GM19035 (cell line): ENCODE measurements around the gene SEMA4C.
"Not testable (repeated sequence)": the region's sequence is repeated elsewhere in the genome, so short reads cannot be mapped to it uniquely, and the experiment has no call there.

Source experiments
- ATAC-seq: cut with Tn5 transposase; IDR thresholded peaks from one replicate; pipeline ENCODE4 v1.9.1; 2021; ENCODE audit not compliant: unreplicated experiment

Gene SEMA4C

DNA sequence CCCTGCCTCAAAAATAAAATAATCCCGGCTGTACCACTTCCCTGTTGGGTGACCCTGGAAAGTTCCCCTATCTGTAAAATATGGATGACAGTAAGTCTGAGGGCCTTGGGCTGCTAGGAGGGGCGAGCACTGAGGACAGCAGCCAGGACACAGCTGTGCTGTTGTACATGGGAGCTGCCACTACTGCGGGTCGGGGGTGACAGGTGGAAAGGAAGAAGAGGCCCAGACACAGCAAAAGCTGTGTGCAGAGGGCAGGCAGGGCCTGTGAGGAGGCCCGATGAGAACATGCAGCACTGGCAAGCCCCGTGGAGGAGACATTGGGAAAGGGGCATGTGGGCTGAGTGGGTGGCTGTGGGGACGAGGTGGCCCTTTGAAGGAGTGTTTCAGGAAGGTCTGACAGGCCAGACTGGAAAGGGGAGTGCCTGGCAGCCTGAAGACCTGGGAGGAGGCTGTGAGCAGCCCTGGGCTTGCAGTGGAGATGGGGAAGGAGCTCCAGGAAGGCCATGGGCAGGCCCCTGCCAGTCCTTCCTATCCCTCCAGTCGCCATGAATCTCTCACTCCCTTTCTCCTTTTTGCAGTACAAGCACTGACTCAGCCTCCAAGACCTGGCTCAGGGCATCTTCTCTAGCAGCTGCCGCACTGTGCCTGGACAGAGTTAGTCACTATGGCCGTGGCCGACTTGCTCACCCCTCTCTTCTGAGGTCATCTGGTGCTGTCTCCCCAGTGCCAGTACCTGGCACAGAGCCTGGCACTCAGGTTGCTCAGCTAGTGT is 28.9 kb upstream of the SEMA4C start:
- ATAC-seq = no peak

DNA sequence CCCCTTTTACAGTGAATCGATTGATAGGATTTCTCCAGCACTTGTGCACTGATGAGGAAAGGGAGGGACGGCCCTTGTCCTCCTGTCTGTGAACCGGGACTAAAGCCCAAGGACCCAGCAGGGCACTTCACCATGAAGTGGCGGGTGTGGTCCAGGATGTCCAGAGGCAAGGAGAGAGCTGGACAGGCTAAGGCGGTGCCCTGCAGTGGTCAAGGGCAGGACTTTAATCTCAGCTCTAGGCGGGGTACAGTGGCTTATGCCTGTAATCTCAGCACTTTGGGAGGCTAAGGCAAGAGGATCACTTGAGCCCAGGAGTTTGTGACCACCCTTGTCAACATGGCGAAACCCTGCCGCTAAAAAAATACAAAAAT is 28.2 kb upstream of the SEMA4C start:
- no peak for ATAC-seq

DNA sequence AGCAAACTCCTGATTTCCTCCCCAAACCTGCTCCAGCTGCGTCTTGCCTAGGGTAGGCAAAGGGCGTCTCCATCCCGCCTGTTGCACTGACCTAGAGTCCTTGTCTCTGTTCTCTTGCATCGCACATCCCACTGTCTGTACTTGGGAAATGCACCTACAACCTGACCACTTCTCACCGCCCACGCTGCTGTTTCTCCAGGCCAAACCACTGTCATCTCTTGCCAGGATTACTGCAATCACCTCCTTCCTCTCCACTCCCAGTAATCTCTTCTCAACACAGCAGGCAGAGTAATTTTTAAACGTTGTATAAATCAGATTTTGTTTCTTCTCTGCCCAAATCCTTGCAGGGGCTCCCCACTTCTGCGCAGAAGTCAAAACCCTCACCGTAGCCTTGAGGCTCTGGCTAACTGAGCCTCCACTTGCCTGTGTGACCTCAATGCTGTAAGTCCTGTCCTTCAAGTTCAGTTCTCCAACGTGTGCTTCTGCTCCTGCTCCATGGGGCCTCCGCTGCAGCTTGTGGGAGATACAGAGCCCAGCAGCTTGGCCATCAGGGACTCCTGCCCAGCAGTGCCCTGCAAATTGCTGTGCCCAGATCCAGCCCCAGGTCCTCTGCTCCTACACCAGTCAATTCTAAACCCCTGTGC is 27.7 kb upstream of the SEMA4C start:
- ATAC-seq = no peak

- no peak for ATAC-seq
Measured at GRCh38 chr2:96895746-96896651, 26.1 kb upstream of the SEMA4C start.

DNA sequence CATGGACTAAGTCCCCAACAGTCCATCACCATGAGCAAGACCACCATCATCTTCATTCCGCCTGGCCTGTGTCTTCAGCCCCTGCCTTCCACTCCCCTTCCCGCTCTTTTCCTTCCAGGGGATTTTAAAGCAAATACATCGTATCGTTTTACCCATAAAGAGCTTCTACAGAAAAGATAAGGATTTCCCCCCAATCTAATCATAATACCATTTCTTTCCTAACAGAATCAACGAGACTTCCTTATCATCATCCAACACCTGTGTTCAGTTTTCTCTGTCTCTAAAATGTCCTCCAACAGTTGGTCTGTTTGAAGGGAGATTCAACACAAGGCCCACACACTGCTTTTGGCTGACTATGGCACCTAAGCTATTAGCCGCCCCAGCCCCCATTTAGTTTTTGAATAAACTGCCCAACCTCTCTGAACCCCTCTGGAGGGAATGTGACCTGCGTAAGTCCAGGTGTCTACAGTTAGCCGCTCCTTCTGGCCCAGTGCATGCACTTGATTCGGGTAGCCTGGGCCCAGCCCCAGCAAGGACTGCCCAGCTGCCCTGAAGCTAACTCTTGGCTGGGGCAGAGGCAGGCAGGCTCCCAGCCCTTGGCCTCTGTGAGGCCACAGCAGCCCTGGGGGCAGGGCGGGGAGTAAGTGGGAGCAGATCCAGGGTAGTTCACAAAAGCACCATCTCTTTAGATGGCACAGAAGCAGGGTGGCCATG is 25.3 kb upstream of the SEMA4C start:
- no peak for ATAC-seq

DNA sequence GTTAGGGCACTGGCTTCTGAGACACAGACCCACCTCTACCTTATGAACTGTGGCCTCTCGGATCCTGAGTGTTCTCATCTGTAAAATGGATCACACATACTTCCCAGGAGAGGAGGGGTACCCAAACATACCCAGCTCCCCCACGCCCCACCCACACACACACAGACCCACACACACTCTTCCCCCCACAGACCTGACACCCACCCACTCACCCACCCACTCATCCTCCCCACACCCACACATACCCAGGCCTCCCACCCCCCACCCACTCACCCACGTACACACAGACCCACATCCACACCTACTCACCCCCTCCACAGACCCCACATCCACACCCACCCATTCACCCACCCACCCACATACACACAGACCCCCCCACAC is 24.3 kb upstream of the SEMA4C start:
- ATAC-seq = no peak

- ATAC-seq = no peak
Measured at GRCh38 chr2:96893289-96894150, 23.6 kb upstream of the SEMA4C start.

DNA sequence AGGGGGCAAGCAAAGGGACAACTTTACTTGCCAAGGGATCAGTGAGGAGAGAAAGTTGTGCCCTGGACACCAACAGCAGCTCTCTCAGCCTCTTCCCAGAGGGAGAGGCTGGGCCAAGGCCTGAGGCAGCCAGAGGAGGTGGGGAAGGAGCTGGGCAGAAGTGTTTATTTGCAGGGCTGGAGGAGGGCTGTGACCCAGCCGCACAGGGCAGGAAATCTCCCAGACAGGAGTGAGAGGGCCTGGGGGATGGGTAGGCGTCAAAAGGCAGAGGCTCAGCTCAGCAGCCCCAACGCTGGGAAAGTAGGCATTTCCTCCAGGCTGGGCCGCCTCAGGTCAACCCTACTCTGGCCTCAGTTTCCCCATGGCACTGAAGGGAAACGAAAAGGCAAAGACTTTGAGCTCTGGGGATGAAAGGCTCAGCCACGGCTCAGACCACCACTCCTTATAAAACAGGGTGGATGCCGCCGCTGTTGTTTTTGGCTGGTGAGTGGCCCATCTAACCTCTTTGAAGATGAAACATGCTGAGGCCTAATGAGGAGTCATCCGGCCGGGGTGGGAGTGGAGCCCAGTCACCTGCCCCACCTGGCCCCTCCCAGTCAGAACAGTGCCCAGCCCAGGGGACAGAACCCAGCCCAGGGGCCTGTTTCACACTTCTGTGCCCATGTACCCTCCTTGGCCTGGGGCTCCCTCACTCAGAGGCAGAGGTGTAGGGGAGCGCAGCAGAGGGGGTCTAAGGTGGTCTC is 21.9 kb upstream of the SEMA4C start:
- ATAC-seq = no peak

DNA sequence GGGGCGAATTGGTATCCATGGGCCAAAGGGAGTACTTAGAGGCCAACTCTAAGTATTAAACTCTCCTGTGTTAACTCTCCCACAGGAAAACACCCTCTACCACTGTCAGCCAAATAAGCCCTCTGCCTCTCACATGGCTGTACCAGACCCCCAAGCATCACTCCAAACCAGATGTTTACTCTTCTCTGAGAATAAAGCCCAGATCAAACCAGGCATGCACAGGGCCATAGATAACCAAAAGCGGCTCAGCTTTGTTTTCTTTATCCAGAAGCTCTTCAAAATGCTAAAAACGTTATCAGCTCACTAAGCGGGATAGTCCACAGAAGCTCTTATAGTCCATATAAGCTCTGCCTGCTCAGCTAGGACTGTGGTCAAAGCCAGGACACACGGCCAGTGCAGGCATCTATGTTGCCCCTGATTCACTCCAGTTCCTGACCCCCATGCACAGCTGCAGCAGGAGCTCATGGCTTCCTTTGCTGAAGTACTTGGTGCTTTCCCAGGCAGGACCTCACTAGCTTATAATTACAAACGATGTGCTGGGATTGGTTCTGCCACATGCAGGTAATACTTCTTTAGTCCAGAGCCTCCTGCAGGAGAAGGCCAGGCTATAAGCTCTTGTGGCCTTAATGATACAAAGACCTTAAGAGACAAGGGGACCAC is 21.0 kb upstream of the SEMA4C start:
- no peak for ATAC-seq

- ATAC-seq = no peak
Measured at GRCh38 chr2:96890252-96890651, 20.4 kb upstream of the SEMA4C start.

DNA sequence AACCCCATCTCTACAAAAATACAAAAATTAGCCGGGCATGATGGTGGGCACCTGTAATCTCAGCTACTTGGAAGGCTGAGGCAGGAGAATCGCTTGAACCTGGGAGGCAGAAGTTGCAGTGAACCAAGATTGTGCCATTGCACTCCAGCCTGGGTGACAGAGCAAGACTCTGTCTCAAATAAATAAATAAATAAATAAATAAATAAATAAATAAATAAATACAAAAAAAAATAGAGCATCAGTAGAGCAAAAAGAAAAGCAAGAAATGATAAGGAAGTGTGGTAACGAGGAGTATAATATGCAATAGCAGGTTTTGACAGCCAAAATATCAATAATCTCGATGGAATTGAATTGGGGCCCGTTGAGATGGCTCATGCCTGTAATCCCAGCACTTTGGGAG is 19.6 kb upstream of the SEMA4C start:
- not testable (repeated sequence) for ATAC-seq

GRCh38 chr2:96888072-96889011 is 18.5 kb upstream of the SEMA4C start:
- ATAC-seq = no peak

GRCh38 chr2:96887493-96888012 is 17.7 kb upstream of the SEMA4C start:
- no peak for ATAC-seq

GRCh38 chr2:96885432-96886347 is 15.8 kb upstream of the SEMA4C start:
- no peak for ATAC-seq

- ATAC-seq = no peak
Measured at GRCh38 chr2:96884299-96885094, 14.6 kb upstream of the SEMA4C start.

- ATAC-seq = no peak
Measured at GRCh38 chr2:96883306-96883705, 13.4 kb upstream of the SEMA4C start.
